Esophagus (tissue), 2 donors: ENCODE measurements around the gene UMPS. TPM values are rescaled to one million over a fixed set of nuclear protein-coding genes. Genes with fewer than 3 reads are reported as not detected.
A peak's percentile ranks its signal among the peaks of the same experiment; 100 is the strongest.

Experiments
- H3K27ac ChIP-seq, 2 donors: one replicate each; pipeline ENCODE4 v1.5.1; 2013; ENCODE audit warnings: low read depth in 2 of 2, mild to moderate bottlenecking in 2 of 2, inconsistent platforms in 1 of 2, low read length in 1 of 2, moderate library complexity in 1 of 2
- H3K27me3 ChIP-seq, 2 donors: one replicate each; pipeline ENCODE4 v1.6.1; 2013; ENCODE audit warnings: low read length in 2 of 2, control low read depth in 1 of 2, mild to moderate bottlenecking in 1 of 2; ENCODE audit not compliant: insufficient read depth in 2 of 2, control insufficient read depth in 1 of 2
- H3K36me3 ChIP-seq, 2 donors: one replicate each; pipeline ENCODE4 v1.6.1; 2013; ENCODE audit warnings: low read length in 1 of 2; ENCODE audit not compliant: control insufficient read depth in 2 of 2, insufficient read depth in 2 of 2
- H3K4me1 ChIP-seq, 2 donors: one replicate each; pipeline ENCODE4 v1.6.1; 2013; ENCODE audit warnings: low read length in 1 of 2; ENCODE audit not compliant: control insufficient read depth in 2 of 2, insufficient read depth in 2 of 2
- H3K4me3 ChIP-seq, 2 donors: one replicate each; pipeline ENCODE4 v1.5.1; 2013; ENCODE audit warnings: low read length in 2 of 2, mild to moderate bottlenecking in 2 of 2, low read depth in 1 of 2, moderate library complexity in 1 of 2
- H3K9me3 ChIP-seq, 2 donors: one replicate each; pipeline ENCODE4 v1.6.1; 2013; ENCODE audit warnings: mild to moderate bottlenecking in 2 of 2, low read depth in 1 of 2, low read length in 1 of 2, moderate library complexity in 1 of 2; ENCODE audit not compliant: control insufficient read depth in 2 of 2, insufficient read depth in 1 of 2
- WGBS, 2 donors: extraction: QIAGEN DNeasy Blood & Tissue Kit; methylation state at CpG; one replicate each; pipeline ENCODE4 v1.1.7; 2013; 5-methylcytosine and 5-hydroxymethylcytosine counted together
- polyA plus RNA-seq, 2 donors: library from polyadenylated mRNA; stranded (reverse); fragments of 200-250 nt; gene quantifications; one replicate each; pipeline ENCODE4 v1.2.3, GENCODE V29; 2013
- donor health status: healthy with polysubstance abuse.
- donor health status: Bipolar disorder and iron deficiency.

The UMPS gene
- 10 to 100 TPM in 1 of 2 donors, 1 to 10 TPM in 1; 9.9 to 26.1 TPM for polyA plus RNA-seq

DNA sequence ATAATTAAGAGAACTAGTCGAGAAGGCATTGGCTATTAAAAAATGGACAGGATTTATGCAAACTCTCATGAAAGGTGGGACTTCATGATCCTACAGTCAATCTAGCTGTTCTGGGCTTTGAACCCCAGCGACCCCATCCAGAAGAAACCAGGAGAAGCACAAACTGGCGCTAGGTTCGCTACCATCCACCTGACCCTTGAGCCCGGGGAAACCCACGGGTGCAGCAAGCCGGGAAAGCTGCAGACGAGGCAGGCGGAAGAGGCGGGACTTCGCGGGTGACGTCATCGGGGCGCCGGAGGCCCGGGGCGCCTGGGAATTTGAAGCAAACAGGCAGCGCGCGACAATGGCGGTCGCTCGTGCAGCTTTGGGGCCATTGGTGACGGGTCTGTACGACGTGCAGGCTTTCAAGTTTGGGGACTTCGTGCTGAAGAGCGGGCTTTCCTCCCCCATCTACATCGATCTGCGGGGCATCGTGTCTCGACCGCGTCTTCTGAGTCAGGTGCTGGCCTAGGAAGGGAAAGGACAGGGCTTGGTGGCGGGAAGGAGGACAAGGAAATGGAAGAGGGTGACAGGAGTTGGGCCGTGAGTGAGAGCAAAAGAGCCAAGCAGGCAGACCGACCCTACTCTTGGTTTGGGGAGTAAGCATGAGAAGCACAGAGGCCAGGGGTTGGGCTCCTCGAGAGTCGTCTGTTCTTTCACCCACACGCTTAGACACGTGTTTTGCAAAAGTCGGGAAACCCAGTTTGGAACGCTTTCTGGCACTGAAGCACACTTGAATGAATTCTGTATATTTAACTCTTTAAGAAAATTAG, at the start of gene UMPS:
Gene UMPS, plus strand, starts transcription at position 324 of the 812 bp plus-strand sequence. Its CDS starts 20 bp downstream, at position 344.
- Histone ChIP-seq H3K27me3 (no peaks in the 10 kb centered on the region), H3K36me3 (peaks cover 0 to 2% of the 10 kb centered on the region in 2 donors), H3K4me1 (peaks cover 2 to 4% of the 10 kb centered on the region in 2 donors), H3K4me3 (peak within 1 kb of the TSS; percentile 83 to 98), H3K27ac (peak within 1 kb of the TSS; percentile 60 to 77), H3K9me3 (no peaks in the 10 kb centered on the region)
- WGBS, 2 donors = 1% methylated on average over 44 of the region's 44 CpGs

DNA sequence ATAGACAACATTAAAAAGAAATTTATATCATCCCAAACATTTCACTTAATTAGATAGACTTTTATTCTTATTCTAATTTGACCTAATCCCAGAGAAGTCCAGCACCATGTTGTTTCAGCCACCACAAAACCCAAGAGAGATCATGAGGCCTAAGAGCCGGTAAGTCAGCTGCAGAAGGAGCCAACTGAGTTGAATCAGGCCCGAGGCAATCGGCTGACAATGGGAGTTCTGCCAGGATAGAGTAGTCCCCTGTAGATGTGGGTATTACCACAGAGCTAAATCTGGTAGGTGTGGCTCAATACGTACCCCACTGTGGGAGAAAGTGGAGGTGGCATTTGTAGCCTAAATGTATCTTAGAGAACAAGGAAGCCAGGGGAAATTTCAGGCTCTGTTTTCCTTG, 49.7 kb upstream of the UMPS start:
- Histone ChIP-seq H3K36me3 (peaks cover 3 to 4% of the 10 kb centered on the region in 2 donors), H3K9me3 (no peaks in the 10 kb centered on the region), H3K27ac (no peak overlapping the region), H3K4me3 (no peak overlapping the region), H3K4me1 (no peaks in the 10 kb centered on the region), H3K27me3 (no peaks in the 10 kb centered on the region)
- WGBS, 2 donors = 69 to 75% methylated on average over 4 of the region's 4 CpGs

DNA sequence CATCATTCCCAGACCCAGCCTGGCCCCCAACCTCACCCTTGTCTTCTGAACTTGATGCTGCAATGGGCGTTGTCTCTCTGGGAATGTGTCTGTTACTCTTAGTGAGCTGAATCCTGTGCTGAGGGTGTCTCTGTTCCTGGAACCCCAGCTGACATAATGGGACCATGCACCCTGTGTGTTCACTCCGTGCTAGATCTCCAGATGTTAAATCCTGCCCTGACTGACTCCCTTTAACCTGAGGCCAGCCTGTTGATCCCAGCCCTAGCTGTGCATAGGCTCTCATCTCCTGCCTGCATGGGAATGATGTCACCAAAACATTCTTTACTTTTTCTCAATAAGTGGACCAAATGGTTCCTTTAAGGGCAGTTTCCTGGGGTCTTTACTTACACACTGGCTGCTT, 48.0 kb upstream of the UMPS start:
- no peak overlapping the region for H3K27ac ChIP-seq
- no peaks in the 10 kb centered on the region for H3K4me1 ChIP-seq
- peaks cover 0 to 3% of the 10 kb centered on the region in 2 donors for H3K36me3 ChIP-seq
- no peaks in the 10 kb centered on the region for H3K27me3 ChIP-seq
- no peaks in the 10 kb centered on the region for H3K9me3 ChIP-seq
- no peak overlapping the region for H3K4me3 ChIP-seq
- 83 to 89% methylated on average over 2 of the region's 2 CpGs for WGBS, 2 donors

DNA sequence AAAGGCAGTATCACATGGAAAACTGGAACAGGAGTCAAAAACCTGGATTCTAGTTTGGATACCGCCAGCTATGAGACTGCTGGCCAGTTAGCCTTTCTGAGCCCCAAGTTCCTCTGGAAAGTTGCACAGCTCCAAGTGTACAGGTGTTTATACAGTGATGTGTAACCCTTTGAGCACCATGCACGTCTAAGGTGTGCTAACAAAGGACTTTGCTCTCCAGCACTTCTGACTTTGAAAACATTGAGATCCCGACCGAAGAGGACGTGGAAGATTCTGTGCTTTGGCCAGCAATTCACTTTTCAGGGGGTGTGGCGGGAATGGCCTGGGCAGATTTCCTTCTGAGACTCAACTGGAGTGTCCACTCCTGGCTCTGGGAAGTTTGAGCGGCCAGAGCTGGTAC, 45.8 kb upstream of the UMPS start:
- H3K27me3 ChIP-seq = no peaks in the 10 kb centered on the region
- peak overlapping the region in 1 of 2 donors; percentile 74 for H3K27ac ChIP-seq

DNA sequence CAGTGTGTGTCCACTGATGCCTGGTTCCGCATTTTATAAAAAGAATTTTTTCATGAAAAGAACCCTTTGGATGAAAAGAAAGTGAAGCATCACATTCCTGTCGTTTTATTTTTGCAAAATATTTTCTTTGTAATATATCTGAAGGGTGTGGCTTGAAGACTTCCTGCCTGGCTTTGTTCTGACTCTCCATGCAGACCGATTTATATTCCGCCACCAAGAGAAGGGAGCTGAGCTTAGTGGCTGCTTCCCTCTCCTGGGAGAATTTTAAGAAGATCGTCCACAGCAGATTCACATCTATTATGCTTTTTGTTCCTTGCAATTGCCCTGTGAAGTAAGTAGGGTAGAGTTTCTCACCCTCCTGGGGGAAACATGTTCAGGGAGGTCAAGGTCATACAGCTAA, 45.2 kb upstream of the UMPS start:
- Histone ChIP-seq H3K4me1 (no peaks in the 10 kb centered on the region), H3K9me3 (no peaks in the 10 kb centered on the region), H3K27me3 (no peaks in the 10 kb centered on the region), H3K4me3 (no peak overlapping the region), H3K27ac (peak overlapping the region; percentile 72 to 74), H3K36me3 (no peaks in the 10 kb centered on the region)
- WGBS, 2 donors = 71 to 72% methylated on average over 5 of the region's 5 CpGs

More for the DNA sequence above, 45.8 kb upstream of the UMPS start:
- H3K4me3 ChIP-seq = no peak overlapping the region
- no peaks in the 10 kb centered on the region for H3K9me3 ChIP-seq
- no peaks in the 10 kb centered on the region for H3K36me3 ChIP-seq
- H3K4me1 ChIP-seq = no peaks in the 10 kb centered on the region
- 81 to 90% methylated on average over 7 of the region's 7 CpGs for WGBS, 2 donors

DNA sequence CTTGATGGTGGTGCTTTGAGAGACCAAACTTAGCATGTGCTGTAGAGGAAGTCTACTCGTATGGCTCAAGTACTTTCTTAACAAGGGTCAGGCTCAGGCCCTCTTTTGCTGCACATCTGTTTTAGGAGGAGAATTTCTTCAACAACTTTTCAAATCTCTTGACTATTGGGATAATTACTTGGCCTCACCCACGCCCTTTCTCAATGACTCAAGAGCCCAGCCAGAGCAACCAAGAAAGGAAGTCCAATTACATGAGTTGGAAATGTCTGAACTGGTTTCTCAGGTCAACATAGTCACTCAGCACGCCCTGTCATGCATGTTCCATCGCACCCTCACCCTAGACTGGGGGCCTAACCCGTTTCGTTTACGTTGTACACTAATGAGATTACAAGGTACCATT, 44.8 kb upstream of the UMPS start:
- H3K4me1 ChIP-seq = no peaks in the 10 kb centered on the region
- 37 to 61% methylated on average over 7 of the region's 7 CpGs for WGBS, 2 donors
- H3K36me3 ChIP-seq = no peaks in the 10 kb centered on the region
- H3K27me3 ChIP-seq = no peaks in the 10 kb centered on the region
- H3K27ac ChIP-seq = peak overlapping the region; percentile 72 to 87
- H3K4me3 ChIP-seq = no peak overlapping the region
- no peaks in the 10 kb centered on the region for H3K9me3 ChIP-seq

DNA sequence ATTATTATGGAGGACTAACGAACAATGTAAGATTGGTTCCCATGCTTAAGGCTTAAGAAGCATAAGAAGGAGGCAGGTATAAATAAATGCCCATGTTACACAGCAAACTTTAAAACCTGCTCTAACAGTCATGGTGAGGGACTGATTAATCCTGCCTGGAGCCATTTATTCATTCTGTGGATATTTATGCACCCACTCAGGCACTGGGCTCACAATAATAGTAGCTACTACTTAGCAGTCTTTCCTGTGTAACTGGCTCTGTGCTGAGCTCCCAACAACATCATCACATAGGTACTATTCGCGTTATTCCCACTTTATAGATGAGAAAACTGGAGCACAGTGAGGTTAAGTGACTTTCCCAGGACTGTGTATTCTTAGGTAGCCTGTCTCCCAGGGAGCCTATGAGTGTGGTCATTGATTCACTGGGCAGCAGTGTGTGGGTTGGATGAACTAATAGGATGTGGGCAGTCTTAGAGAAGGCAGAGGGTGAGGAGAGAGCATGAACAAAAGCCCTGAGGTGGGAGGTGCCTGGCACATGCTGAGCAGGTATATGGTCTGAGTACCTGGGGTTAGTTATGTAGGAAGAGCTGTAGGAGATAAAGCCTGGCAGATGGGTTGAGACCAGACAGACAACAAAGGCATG, 44.1 kb upstream of the UMPS start:
- 65 to 82% methylated on average over 3 of the region's 3 CpGs for WGBS, 2 donors
- H3K9me3 ChIP-seq = no peaks in the 10 kb centered on the region
- H3K4me1 ChIP-seq = no peaks in the 10 kb centered on the region

DNA sequence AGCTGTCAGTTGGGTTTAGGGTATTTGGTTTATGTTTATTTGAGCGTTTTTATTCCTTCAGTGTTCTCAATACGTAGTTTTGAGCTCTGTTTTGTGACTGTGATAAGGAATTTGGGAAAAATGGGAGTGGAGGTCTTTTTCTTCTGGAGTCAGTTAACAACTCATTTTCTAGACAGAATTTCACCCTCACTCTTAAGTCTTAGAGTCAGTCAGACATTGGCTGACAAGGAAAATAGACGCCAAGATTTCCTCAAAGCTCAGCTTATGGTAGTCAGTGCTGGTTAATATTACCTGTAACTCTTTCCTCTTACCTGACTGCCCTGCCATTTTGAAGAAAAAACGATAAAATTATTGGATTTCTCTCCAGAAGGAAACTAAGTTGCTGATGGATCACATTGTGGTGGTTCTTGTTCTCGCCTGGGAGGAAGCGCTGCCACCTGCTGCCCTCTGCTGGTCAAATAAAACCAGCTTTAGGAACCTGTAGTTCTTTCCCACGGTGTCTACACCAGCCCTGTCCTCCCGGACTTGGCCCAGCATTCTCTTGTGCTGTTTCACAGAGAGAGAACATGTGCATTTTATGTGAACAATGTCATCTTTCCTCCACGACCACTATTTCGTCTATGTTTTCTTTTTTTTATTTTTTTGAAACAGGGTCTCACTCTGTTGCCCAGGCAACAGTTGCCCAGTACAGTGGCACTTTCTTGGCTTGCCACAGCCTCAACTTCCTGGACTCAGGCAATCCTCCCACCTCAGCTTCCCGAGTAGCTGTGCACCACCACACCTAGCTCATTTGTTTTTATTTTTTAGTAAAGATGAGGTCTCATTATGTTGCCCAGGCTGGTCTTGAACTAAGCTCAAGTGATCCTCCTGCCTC, 41.4 kb upstream of the UMPS start:
- H3K36me3 ChIP-seq = no peaks in the 10 kb centered on the region
- no peak overlapping the region for H3K4me3 ChIP-seq
- no peak overlapping the region for H3K27ac ChIP-seq
- no peaks in the 10 kb centered on the region for H3K4me1 ChIP-seq
- H3K27me3 ChIP-seq = no peaks in the 10 kb centered on the region
- WGBS, 2 donors = 17% methylated on average over 11 of the region's 11 CpGs
- no peaks in the 10 kb centered on the region for H3K9me3 ChIP-seq

More for the DNA sequence above, 44.1 kb upstream of the UMPS start:
- peak overlapping the region; percentile 72 to 87 for H3K27ac ChIP-seq
- H3K36me3 ChIP-seq = no peaks in the 10 kb centered on the region
- no peaks in the 10 kb centered on the region for H3K27me3 ChIP-seq
- H3K4me3 ChIP-seq = no peak overlapping the region

DNA sequence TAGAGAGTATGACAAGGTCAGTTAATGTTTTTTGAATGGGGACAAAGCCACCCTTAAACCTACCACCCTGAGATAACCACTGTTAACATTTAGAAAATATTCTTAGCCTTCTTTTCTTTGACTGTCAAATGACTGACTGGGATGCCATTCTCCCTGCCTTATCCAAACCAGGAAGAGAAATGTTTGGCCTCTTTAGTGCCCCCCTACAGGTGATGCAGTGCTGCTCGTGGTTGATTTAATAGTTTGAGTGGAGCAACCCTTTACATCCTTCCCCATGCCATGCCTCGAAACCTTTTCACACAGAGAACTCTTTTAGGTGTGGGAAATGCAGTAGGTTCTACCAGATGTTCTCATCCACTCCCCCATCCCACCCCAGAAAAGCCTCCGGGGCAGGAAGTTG, 38.7 kb upstream of the UMPS start:
- Histone ChIP-seq H3K27ac (no peak overlapping the region), H3K27me3 (no peaks in the 10 kb centered on the region), H3K9me3 (no peaks in the 10 kb centered on the region), H3K36me3 (no peaks in the 10 kb centered on the region), H3K4me3 (no peak overlapping the region), H3K4me1 (no peaks in the 10 kb centered on the region)
- 58 to 65% methylated on average over 3 of the region's 3 CpGs for WGBS, 2 donors
